HG03460 (cell line): ENCODE data around the gene SIK2.

Experiments
- ATAC-seq: cut with Tn5 transposase; IDR thresholded peaks from one replicate; pipeline ENCODE4 v1.9.1; 2021; ENCODE audit not compliant: unreplicated experiment

Gene SIK2

DNA sequence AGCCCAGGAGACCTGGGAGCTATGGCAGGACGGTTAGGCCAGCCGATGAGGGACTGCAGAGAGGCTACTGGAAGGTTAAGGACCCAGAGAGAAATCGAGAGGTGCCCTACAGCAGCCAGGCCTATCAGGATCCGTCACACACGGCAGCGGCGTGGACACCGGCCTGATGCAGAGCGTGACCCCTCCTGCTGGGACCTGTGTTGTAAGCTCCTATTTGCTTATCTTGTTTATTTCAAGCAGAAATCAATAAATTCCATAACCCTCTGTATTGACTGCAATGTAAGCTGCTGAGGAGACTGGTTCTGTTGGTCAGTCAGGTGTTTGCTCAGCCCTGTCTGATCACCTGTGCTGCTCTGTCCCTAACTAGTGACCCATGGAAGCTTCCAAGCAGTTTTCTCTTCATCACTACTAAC is 124.1 kb downstream of the SIK2 start:
- ATAC-seq = no peak

DNA sequence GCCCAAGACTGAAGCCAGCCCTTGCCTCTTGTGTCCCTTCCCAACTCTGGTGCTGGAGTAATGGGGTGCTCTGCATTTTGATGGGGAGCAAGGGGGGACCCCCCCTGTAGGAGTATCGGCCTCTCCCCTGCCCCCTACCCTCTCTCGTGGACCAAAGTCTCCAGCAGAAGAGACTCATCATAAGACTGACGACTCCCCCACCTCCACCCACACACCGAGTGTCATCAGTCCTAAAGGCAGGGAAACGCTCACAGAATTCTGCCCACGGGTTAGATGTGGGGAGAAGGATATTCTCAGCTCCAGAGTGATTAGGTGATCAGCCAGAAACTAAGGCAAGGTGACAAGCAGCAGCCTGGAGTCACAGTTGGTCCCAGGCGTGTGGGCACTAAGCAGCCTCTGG is 125.2 kb downstream of the SIK2 start:
- ATAC-seq = no peak

DNA sequence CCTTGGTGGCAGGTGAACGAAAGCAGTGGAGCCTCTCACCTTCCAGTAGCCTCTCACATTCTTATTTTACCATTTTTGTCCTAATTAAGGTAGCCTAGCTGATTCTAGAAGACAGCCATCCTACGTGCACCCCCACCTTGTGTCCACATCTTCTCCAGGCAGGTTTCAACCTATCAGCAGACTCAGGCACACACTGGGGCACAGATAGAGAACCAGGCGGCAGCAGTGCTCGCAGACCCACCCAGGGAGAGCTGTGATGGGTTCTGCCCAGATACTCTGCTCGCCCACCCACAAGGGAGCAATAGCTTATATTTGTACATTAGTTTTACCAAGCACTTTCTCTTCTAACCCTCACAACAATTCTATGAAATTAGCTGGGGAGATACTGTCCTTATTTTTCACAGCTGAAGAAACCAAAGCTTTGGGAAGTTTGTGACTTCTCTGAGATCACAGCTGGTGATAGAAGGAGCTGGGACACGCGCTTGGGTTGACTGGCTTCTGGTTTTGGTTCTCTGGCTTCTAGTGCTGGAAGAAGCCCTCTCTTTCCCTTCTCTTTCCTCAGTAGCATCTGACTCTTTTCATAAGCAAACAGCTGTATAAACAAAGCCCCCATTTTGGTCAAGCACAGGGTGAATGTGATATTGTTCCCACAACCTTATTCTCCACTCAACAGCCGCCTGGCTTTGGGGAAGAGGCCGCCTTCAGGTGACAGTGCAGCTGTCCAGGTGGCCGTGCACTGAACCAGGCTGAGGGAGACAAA is 127.0 kb downstream of the SIK2 start:
- no peak for ATAC-seq

DNA sequence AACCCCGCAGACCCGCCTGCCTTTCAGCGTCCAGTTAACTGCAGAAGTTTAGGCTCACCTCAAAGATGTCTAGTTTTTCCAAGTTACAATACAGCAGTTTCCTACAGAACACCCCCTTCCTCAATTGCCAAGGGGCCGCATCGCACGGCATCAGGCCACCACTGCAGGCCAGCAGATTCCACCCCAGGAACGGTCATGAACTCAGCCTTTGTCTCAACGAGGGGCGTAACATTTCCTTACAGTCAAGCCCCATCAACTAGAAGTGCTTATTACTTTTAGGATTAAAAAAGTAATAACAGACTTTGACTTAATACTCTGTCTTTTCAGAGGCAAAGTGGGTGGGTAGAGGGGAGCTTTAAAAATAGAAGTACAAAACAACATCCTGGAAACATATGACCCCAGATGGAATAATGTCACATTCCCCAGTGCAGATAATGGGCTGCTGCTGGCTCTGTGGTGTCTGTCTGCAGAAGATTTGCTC is 127.6 kb downstream of the SIK2 start:
- no peak for ATAC-seq

DNA sequence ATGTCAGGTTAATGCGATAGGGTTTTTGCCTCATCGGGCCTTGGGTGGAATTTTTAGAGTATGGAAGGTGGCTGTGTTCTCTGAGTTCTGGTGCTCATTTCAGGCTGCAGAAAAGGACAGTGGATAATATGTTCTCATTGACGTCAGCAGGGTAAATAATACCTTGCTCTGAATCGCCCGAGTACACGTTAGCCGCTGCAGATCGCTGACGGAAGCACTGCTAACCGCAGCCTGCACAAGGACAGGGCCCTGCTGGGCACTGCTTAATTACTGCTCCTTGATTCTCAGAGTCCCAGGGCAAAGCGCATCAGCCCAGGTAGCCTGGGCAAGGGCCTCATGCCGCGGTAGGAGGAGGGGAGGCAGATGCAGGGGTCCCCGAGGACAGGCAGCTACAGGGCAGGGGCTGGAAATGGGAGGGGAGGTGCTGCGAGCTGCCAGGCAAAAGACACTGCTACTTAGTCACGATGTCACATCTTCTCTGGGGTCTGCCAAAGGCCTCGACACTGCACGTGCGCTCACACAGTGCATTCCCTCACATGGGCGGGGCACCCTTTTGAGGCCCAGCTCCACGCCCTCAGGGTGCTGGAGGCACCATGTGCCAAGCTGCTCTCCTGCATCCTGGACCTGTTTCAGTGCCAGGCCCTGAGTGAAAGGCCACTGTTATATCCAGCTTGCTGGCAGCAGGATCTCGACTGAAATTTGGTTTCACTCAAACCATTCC is 128.8 kb downstream of the SIK2 start:
- no peak for ATAC-seq

DNA sequence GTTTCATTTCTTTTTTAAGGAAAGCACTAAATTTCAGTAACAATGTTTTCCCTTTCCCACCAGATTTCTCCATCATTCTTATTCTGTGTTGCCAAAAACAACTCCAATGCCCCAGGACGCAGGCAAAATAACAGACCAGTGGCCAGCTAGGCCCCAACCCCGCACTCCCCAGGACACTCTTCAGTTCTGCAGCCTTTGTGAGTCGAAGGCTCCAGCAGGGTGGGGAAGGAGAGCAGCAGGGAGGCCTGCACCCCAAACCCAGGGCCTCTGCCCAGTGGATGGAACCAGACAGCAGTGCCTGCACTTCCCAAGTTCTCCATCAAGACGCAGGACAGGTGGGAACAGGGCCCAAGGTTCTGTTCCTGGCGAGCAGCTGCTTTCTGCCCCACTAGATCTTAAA is 129.6 kb downstream of the SIK2 start:
- ATAC-seq = no peak

DNA sequence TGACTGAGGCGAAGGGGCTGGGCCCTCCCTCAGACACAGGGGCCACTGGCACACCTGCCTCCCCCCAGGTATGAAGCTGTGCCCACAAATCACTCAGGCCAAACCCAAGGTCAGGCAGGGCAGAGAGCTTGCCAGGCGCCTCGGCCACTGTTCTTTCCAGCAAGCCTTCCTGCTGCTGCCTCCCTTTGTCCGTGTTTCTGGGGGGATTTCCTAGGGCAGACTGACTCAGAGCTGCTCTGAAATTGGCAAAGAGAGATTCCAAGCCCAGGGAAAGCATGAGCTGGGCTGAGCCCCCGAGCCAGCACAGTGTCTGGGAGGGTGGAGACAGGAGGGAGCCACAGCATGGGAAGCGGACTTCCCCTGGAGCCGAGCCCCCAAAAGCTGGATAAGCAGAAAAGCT is 130.8 kb downstream of the SIK2 start:
- no peak for ATAC-seq

DNA sequence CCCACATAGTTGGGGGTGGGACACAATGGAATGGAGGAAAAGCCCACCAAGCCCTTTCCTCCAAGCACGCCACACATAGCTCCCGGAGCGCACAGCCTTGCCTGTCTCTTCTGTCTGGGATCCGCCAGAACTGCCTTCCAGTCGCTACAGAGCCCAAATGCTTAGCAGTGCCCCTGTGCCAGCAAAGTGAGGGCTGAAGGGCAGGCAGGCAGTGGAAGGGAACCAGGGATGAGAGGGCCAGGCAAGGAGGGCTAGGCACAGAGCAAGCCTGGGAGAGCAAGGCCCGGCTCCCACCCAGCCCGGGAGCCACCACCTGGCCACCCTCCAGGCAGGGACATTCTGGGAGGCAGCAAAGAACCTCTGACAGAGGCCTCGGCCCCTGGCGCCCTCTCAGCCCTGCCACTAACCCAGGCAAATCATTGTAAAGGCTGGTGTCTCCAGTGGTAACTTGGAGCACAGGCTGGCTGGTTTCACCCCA is 131.4 kb downstream of the SIK2 start:
- no peak for ATAC-seq

DNA sequence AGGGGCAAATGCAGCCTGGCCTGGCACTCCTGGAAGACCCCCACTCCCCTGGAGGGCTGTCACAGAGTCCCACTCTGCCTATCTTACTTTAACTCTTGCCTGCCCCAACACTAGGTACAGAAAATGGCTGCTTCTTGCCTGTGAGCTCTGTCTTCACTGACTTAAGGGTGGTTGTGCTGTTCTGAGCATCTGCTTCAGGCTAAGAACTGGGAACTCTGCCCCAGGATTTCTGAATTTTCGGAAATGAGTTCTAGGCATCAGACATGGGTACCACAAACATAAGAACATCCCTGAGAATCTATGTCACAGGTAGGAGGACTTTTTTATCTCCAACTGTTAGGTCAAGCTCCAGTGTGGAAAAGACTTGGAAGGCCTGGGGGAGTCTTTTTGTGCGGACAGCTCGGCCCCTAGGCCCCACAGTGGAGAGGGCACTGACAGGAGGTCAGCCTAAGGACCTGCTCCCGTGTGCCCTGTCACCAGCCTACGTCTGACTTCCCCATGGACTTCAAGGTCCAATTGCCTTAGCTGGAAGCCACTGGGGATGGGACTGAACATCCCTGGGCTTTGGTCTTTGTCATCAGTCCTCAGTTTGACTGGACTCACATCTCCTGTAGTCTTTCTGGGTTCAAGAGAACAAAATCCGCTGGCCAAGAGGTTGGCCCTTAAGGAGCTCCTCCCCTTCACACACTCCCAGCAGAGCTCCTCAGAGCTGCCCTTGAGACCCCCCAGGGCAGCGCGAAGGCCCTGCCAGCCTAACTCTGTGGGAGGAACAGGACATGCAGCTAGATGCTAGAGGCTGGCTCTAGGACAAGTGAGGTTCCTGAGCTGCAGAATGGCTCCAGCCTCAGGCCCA is 132.1 kb downstream of the SIK2 start:
- ATAC-seq = no peak

DNA sequence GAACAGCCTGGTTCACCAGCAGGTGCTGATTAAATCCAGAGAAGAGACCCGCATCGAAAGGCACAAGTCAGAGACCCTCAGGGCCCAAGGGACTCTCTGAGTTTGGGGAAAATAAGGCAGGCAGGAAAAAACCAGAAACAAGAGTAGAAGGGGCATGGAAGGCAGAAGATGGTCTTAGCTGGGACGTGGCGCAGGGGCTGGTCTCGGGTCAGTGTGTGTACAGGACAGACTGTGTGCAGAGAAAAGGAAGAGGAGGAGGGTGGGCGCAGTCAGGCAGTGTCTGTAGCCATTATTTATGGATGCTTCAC is 132.7 kb downstream of the SIK2 start:
- no peak for ATAC-seq

DNA sequence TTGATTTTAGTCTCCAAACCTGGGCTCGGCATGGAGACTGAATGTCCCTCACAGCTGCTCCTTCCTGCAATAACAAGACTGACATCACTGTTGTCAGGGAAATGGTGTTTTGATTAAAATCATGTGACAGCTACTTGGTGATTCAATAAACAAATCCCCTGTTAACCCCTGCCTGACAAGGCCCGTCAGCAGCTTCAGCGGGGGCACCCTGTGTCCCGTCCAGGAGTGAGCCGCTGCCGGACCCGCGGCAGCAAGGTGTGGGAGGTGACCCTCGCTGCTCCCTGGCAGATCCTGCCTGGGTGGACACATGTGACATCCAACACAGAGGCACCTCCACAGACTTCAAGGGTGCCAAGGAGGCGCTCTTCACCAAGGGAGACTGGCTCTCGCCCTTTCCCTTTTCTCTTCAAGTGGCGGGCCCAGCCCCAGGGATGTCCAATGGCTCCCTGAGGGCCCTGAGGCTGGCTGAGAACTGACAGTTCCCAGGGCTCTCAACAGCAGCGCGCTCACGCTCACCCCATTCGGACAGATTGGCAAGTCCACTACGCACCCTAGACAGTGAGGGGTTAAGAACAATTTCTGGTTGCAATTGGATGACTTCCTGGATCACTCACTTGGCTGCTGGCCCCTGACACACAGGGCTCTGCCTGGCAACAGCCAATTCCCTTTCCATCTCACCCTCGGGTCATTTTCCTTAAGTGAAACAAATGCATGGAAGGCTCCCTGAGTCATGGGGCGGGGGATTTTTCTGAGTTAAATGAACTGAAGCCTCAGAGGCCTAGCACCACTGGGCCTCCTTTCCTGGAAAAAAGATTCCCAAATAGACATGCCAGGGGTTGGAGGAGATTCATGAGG is 133.2 kb downstream of the SIK2 start:
- ATAC-seq = no peak

DNA sequence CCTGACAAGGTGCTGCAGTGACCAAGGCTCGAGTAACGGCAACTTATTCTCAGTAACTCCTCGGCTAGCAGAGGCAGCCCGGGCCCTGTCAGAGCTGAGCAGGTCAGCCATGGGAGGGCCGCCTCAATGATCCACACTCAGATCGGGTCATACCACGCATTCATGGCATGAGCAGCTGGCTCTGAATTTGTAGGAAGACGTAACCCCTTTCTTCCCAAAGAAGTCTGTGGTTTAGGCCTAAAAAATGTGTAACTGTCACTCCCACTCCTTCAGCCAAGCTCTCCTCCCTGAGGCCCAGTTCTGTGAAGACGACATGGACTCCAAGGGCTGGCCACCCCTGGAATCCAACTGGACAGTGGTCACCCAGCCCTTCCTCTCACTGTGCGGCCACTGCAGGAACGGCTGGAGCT is 133.9 kb downstream of the SIK2 start:
- no peak for ATAC-seq

DNA sequence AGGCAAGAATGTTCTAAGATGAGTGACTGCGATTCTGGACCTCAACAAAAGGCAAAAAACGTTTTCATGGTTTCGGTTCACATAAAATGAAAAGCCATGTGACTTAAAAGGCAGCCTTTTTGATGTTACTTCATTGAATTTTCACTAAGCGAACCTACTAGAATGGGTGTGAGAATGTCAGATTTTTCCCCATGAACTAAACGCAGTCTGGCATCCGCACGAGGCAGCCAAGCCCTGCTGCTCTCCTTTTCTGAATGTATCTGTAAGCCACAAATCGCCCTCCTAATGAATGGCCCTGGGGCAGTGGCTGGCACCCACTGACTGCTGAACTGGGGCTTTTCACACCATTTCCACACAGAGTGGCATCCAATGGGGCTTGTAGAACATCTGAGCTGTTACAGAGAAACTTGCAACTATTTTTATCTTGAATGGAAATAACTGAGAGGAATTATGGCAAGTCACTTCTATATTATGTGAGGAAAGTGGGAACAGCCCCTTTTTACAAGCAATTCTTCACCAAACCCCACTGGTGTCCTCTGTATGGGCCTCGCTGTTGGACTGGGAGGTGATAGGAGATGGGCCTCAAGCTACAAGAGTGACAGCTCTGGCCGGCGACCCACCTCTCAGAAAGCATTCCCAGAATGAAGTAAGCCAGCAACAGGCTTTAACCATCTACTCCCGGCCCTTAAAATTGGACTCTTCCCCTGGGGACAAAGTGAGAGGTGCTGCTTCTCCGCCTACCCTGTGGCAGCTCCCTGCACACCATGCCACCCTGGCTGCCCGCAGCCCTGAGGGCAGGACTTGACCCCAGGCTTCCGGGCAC is 134.6 kb downstream of the SIK2 start:
- ATAC-seq = no peak

DNA sequence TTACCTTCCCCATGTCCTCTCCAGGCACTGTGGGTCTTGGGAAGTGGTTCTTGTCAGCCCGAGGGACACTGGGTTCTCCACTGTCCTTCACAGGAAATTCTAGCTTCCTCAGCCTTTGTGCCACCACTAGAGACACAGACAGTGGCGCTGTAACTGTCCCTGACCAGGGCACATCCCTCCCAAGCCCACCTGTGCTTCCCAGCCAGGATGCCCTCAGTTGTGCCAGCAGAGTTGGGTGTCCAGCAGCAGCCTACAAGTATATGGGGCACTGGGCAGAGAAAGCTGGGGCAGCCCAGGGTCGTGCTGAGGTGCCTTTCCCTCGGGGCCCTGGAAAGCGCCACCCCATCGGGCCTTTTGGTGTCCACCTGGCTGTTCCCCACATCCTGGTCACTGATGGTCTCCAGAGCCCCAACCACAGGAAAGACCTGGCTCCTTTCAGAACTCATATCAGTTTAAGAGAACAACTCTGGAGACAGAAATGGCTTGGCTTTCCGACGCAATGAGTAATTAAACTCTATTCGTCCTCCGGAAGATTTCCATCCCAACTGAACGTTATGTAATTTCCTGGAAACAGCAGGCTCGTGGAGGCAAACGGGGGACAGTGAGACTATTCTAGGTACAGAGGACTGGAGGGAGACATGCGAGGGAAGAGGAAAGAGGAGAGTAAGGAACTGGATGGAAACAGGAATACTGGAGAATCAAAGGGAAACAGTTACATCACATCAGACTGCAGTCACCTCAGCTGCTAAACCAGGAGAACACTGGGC is 135.4 kb downstream of the SIK2 start:
- ATAC-seq = no peak

DNA sequence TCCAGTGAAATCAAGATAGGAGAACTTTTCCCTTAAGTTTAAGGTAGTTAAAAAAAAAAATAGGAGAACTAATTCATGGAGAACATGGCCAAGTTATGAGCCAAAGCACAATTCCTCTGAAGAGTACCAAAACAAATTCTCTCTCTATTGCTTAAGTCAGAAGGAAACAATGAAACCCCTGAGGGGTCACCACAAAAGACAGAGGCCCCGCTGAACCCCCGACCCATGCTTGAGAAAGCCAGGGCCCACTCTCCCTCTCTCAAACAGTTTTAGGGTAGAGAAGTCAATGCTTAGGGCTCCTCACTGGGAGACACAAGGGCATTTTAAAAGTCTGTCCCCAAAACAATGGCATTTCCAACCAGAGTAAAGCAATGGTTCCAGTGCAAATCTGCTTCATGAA is 137.1 kb downstream of the SIK2 start:
- ATAC-seq = no peak

DNA sequence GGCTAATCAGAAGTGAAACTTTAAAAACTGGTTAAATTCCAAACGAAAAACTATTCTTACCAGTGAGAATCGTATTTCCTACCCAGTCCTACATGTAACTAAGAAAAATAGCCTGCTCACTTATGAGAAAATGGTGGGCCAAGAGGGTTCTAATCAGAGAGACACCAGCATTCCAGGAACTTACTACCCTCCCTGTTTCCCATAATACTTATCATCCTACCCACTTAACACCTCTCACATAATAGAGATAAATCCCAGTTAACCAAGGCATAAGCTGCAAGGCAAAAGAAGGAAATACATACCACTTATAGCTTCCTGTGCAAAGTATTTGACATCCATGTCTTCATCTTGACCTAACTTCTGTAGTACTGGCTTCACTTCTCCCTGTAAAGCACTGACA is 139.5 kb downstream of the SIK2 start:
- no peak for ATAC-seq

DNA sequence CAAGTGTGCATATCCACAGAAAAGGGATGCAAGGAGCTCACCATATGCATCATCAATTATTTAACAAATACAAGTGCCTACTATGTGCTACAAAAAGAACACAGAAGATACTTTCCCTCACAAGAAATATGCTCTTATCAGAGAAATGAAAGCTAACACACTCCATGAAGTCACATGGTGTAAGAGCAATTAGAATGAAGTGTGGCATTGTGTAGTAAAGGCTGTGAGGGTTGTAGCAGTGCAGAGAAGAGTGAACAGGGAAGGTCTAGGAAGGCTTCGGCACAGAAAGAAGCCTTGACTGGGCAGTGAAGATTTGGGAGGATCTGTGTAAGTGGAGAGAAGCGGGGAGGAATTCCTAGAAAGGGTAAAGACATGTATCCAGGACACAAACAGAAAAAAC is 141.5 kb downstream of the SIK2 start:
- no peak for ATAC-seq

DNA sequence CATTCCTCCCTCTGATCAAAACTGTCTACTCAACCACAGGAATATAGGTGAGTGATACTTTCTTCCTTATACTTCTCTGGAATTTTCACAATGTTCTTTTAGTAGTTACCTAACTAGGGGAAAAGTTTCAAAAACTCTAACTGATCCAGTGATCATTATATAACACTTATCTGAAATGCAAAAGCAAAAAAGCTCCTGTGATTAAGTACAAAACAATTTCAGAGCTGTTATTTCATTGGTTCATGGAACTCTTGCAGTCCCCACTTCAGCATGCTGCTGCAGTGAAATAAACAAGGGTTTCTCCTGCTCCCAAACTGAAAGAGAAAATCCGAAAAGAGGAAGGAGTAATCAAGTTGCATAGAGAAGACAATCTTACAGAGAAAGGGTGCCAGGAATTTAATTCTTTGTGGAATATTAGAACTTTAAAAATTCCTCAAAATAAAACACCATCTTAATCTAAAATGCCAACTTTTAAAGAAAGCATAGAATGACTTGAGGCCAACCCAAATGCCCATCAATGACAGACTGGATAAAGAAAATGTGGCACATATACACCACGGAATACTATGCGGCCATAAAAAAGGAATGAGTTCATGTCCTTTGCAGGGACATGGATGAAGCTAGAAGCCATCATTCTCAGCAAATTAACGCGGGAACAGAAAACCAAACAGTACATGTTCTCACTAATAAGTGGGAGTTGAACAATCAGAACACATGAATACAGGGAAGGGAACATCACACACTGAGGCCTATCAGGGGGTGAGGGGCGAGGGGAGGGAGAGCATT is 143.7 kb downstream of the SIK2 start:
- no peak for ATAC-seq
